HepG2 (cell line): ENCODE data around the gene WDR83.

Experiments used
- CHD2 ChIP-seq: IDR thresholded peaks from 2 replicates; pipeline ENCODE4 v1.6.1; 2011; ENCODE audit warnings: low read depth, low read length, improper control_type of control experiment
- JUND ChIP-seq: sonication (generic); formaldehyde crosslinking; IDR thresholded peaks from 2 replicates; pipeline ENCODE4 v1.8.0; 2022; ENCODE audit warnings: mild to moderate bottlenecking, missing genetic modification reagents
- MYC ChIP-seq: sonication (generic); formaldehyde crosslinking; IDR thresholded peaks from 2 replicates; pipeline ENCODE4 v1.9.0; 2021; ENCODE audit warnings: missing genetic modification reagents, borderline replicate concordance
- TCF12 ChIP-seq, 2 experiments: fragments of 450-650 bp in 1 of 2; sonication (generic) in 1 of 2; formaldehyde crosslinking in 1 of 2; IDR thresholded peaks; 2 replicates each; pipeline versions ENCODE4 v1.6.1 to v1.8.0; 2017 to 2022; ENCODE audit warnings: antibody characterized with exemption in 1 of 2, mild to moderate bottlenecking in 1 of 2, missing genetic modification reagents in 1 of 2, moderate library complexity in 1 of 2
- XRCC5 ChIP-seq: fragments of 200-400 bp; formaldehyde crosslinking; optimal IDR thresholded peaks from 2 replicates; pipeline ENCODE3; 2017; ENCODE audit warnings: mild to moderate bottlenecking, low read length
- ZFP1 ChIP-seq: IDR thresholded peaks from 2 replicates; pipeline ENCODE4 v1.6.1; 2016
- ZNF263 ChIP-seq: sonication (generic); formaldehyde crosslinking; IDR thresholded peaks from 2 replicates; pipeline ENCODE4 v1.4.0; 2020; ENCODE audit warnings: missing genetic modification reagents
- ZNF354B ChIP-seq: sonication (generic); formaldehyde crosslinking; IDR thresholded peaks from 2 replicates; pipeline ENCODE4 v1.8.0; 2022; ENCODE audit warnings: mild to moderate bottlenecking, missing genetic modification reagents
- TF ChIP-seq, protein P1 (sequence below): sonication (generic); formaldehyde crosslinking; IDR thresholded peaks from 2 replicates; pipeline ENCODE4 v1.4.0; 2020; ENCODE audit warnings: missing genetic modification reagents
- TF ChIP-seq, protein P2 (sequence below): sonication (generic); formaldehyde crosslinking; IDR thresholded peaks from 2 replicates; pipeline ENCODE4 v1.4.0; 2020; ENCODE audit warnings: missing genetic modification reagents, borderline replicate concordance
- TF ChIP-seq, protein P3 (sequence below), 2 experiments: sonication (generic) in 1 of 2; formaldehyde crosslinking in 1 of 2; IDR thresholded peaks; 2 replicates each; pipeline versions ENCODE4 v1.4.0 to v1.6.1; 2018 to 2020; ENCODE audit warnings: missing genetic modification reagents in 2 of 2, borderline replicate concordance in 1 of 2, low read depth in 1 of 2, mild to moderate bottlenecking in 1 of 2, missing biosample characterization in 1 of 2
- TF ChIP-seq, protein P4 (sequence below): IDR thresholded peaks from 2 replicates; pipeline ENCODE4 v1.6.1; 2012; ENCODE audit warnings: inconsistent platforms
- TF ChIP-seq, protein P5 (sequence below): sonication (generic); formaldehyde crosslinking; IDR thresholded peaks from 2 replicates; pipeline ENCODE4 v1.5.0; 2020; ENCODE audit warnings: mild to moderate bottlenecking, missing genetic modification reagents, moderate library complexity

DNA sequence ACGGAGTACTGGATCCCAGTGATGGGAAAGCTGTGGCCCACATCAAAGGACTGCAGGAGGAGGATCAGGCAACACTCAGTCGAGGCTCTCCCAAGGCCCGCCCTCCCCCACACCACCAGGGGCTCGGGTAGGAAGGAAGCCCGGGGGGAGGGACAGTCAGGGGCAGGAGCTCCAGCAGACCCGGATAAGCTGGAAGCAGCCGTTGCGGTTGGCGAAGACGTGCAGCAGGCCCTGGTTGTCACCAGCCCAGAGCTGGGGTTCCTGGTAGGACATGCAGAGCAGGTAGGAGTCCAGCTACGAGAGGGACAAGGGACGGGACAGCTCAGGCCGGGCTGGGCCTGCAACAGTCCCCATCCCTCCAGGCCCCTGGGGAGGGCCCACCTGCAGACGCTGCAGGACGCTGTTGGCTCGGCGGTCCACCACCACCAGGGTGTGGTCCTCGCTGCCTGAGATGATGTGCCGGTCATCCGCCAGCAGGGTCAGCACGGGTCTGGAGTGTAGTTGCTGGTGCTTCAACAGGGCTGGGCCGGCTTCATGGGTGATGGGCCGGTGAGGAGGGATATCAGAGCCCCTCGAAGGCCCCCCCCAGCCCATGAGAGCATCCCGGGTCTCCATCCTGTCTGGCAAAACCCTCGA lies 23.1 kb downstream of the WDR83 start:
- TF ChIP-seq, protein P1, sequence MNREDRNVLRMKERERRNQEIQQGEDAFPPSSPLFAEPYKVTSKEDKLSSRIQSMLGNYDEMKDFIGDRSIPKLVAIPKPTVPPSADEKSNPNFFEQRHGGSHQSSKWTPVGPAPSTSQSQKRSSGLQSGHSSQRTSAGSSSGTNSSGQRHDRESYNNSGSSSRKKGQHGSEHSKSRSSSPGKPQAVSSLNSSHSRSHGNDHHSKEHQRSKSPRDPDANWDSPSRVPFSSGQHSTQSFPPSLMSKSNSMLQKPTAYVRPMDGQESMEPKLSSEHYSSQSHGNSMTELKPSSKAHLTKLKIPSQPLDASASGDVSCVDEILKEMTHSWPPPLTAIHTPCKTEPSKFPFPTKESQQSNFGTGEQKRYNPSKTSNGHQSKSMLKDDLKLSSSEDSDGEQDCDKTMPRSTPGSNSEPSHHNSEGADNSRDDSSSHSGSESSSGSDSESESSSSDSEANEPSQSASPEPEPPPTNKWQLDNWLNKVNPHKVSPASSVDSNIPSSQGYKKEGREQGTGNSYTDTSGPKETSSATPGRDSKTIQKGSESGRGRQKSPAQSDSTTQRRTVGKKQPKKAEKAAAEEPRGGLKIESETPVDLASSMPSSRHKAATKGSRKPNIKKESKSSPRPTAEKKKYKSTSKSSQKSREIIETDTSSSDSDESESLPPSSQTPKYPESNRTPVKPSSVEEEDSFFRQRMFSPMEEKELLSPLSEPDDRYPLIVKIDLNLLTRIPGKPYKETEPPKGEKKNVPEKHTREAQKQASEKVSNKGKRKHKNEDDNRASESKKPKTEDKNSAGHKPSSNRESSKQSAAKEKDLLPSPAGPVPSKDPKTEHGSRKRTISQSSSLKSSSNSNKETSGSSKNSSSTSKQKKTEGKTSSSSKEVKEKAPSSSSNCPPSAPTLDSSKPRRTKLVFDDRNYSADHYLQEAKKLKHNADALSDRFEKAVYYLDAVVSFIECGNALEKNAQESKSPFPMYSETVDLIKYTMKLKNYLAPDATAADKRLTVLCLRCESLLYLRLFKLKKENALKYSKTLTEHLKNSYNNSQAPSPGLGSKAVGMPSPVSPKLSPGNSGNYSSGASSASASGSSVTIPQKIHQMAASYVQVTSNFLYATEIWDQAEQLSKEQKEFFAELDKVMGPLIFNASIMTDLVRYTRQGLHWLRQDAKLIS (CRISPR knock-in tag), result no peak
- TF ChIP-seq, protein P2, sequence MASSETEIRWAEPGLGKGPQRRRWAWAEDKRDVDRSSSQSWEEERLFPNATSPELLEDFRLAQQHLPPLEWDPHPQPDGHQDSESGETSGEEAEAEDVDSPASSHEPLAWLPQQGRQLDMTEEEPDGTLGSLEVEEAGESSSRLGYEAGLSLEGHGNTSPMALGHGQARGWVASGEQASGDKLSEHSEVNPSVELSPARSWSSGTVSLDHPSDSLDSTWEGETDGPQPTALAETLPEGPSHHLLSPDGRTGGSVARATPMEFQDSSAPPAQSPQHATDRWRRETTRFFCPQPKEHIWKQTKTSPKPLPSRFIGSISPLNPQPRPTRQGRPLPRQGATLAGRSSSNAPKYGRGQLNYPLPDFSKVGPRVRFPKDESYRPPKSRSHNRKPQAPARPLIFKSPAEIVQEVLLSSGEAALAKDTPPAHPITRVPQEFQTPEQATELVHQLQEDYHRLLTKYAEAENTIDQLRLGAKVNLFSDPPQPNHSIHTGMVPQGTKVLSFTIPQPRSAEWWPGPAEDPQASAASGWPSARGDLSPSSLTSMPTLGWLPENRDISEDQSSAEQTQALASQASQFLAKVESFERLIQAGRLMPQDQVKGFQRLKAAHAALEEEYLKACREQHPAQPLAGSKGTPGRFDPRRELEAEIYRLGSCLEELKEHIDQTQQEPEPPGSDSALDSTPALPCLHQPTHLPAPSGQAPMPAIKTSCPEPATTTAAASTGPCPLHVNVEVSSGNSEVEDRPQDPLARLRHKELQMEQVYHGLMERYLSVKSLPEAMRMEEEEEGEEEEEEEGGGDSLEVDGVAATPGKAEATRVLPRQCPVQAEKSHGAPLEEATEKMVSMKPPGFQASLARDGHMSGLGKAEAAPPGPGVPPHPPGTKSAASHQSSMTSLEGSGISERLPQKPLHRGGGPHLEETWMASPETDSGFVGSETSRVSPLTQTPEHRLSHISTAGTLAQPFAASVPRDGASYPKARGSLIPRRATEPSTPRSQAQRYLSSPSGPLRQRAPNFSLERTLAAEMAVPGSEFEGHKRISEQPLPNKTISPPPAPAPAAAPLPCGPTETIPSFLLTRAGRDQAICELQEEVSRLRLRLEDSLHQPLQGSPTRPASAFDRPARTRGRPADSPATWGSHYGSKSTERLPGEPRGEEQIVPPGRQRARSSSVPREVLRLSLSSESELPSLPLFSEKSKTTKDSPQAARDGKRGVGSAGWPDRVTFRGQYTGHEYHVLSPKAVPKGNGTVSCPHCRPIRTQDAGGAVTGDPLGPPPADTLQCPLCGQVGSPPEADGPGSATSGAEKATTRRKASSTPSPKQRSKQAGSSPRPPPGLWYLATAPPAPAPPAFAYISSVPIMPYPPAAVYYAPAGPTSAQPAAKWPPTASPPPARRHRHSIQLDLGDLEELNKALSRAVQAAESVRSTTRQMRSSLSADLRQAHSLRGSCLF, result no peak
- no peak for TF ChIP-seq CHD2
- no peak for TF ChIP-seq XRCC5
- no peak for TF ChIP-seq ZFP1 (CRISPR knock-in tag)
- TF ChIP-seq, protein P3, sequence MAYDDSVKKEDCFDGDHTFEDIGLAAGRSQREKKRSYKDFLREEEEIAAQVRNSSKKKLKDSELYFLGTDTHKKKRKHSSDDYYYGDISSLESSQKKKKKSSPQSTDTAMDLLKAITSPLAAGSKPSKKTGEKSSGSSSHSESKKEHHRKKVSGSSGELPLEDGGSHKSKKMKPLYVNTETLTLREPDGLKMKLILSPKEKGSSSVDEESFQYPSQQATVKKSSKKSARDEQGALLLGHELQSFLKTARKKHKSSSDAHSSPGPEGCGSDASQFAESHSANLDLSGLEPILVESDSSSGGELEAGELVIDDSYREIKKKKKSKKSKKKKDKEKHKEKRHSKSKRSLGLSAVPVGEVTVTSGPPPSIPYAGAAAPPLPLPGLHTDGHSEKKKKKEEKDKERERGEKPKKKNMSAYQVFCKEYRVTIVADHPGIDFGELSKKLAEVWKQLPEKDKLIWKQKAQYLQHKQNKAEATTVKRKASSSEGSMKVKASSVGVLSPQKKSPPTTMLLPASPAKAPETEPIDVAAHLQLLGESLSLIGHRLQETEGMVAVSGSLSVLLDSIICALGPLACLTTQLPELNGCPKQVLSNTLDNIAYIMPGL (CRISPR knock-in tag; IDR thresholded peaks at IDR 0.05; ENCODE audit: borderline replicate concordance in 1 of 2, low read depth in 1 of 2), result no peak
- TF ChIP-seq MYC (CRISPR knock-in tag), result no peak
- TF ChIP-seq, protein P4, sequence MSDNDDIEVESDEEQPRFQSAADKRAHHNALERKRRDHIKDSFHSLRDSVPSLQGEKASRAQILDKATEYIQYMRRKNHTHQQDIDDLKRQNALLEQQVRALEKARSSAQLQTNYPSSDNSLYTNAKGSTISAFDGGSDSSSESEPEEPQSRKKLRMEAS, result no peak
- TF ChIP-seq TCF12 (IDR thresholded peaks at IDR 0.05), result no peak
- TF ChIP-seq TCF12 (CRISPR knock-in tag; IDR thresholded peaks at IDR 0.05), result no peak
- TF ChIP-seq ZNF263 (CRISPR knock-in tag), result no peak
- TF ChIP-seq JUND, result no peak
- no peak for TF ChIP-seq ZNF354B (CRISPR knock-in tag)
- TF ChIP-seq, protein P5, sequence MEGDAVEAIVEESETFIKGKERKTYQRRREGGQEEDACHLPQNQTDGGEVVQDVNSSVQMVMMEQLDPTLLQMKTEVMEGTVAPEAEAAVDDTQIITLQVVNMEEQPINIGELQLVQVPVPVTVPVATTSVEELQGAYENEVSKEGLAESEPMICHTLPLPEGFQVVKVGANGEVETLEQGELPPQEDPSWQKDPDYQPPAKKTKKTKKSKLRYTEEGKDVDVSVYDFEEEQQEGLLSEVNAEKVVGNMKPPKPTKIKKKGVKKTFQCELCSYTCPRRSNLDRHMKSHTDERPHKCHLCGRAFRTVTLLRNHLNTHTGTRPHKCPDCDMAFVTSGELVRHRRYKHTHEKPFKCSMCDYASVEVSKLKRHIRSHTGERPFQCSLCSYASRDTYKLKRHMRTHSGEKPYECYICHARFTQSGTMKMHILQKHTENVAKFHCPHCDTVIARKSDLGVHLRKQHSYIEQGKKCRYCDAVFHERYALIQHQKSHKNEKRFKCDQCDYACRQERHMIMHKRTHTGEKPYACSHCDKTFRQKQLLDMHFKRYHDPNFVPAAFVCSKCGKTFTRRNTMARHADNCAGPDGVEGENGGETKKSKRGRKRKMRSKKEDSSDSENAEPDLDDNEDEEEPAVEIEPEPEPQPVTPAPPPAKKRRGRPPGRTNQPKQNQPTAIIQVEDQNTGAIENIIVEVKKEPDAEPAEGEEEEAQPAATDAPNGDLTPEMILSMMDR (CRISPR knock-in tag), result no peak
